HepG2 (cell line): Measurements from ENCODE around the gene TMTC1. TPM values are rescaled to one million over a fixed set of nuclear protein-coding genes. Genes with fewer than 3 reads are reported as not detected.

Source experiments
- CENPX ChIP-seq: sonication (generic); formaldehyde crosslinking; IDR thresholded peaks from 2 replicates; pipeline ENCODE4 v1.9.0; 2021; ENCODE audit warnings: mild to moderate bottlenecking, missing genetic modification reagents, moderate library complexity
- E2F5 ChIP-seq: sonication (generic); formaldehyde crosslinking; conservative IDR thresholded peaks from 2 replicates; pipeline ENCODE4 v1.4.0; 2020; ENCODE audit warnings: missing genetic modification reagents
- EED ChIP-seq: sonication (generic); formaldehyde crosslinking; IDR thresholded peaks from 2 replicates; pipeline ENCODE4 v1.5.0; 2020; ENCODE audit warnings: mild to moderate bottlenecking, missing genetic modification reagents
- GATAD2A ChIP-seq: IDR thresholded peaks from 2 replicates; pipeline ENCODE4 v1.6.1; 2016
- GTF2F1 ChIP-seq: fragments of 150-350 bp; IDR thresholded peaks from 2 replicates; pipeline ENCODE4 v1.6.1; 2014; ENCODE audit warnings: low read length
- HDAC6 ChIP-seq: fragments of 200-600 bp; sonication (generic); IDR thresholded peaks from 2 replicates; pipeline ENCODE4 v1.7.0; 2017; ENCODE audit warnings: mild to moderate bottlenecking, antibody characterized with exemption, low read length, low read depth
- HNF1B ChIP-seq: sonication (generic); formaldehyde crosslinking; IDR thresholded peaks from 2 replicates; pipeline ENCODE4 v1.5.1; 2020; ENCODE audit warnings: mild to moderate bottlenecking, moderate library complexity, missing genetic modification reagents
- HNF4G ChIP-seq, 2 experiments: sonication (generic) in 1 of 2; formaldehyde crosslinking in 1 of 2; IDR thresholded peaks; 2 replicates each; pipeline versions ENCODE4 v1.4.0 to v1.6.1; 2011 to 2020; ENCODE audit warnings: borderline replicate concordance in 2 of 2, low read depth in 2 of 2, mild to moderate bottlenecking in 2 of 2, low read length in 1 of 2, missing genetic modification reagents in 1 of 2, moderate library complexity in 1 of 2
- KIAA2018 ChIP-seq: sonication (generic); formaldehyde crosslinking; IDR thresholded peaks from 2 replicates; pipeline ENCODE4 v1.5.0; 2020; ENCODE audit warnings: mild to moderate bottlenecking, missing genetic modification reagents, borderline replicate concordance
- NBN ChIP-seq: fragments of 450-650 bp; conservative IDR thresholded peaks from 2 replicates; pipeline ENCODE4 v1.6.1; 2017
- NFIC ChIP-seq: IDR thresholded peaks from 2 replicates; pipeline ENCODE4 v1.6.1; 2012; ENCODE audit warnings: mild to moderate bottlenecking, low read length, inconsistent platforms
- PCBP1 ChIP-seq: fragments of 200-400 bp; formaldehyde crosslinking; IDR thresholded peaks from 2 replicates; pipeline ENCODE4 v1.6.1; 2017; ENCODE audit warnings: mild to moderate bottlenecking, low read depth, low read length, borderline replicate concordance
- PPARG ChIP-seq: conservative IDR thresholded peaks from 2 replicates; pipeline ENCODE4 v1.6.1; 2016; ENCODE audit warnings: missing biosample characterization, missing genetic modification reagents
- SMAD3 ChIP-seq: sonication (generic); formaldehyde crosslinking; IDR thresholded peaks from 2 replicates; pipeline ENCODE4 v1.4.0; 2020; ENCODE audit warnings: missing genetic modification reagents
- THYN1 ChIP-seq: sonication (generic); formaldehyde crosslinking; IDR thresholded peaks from 2 replicates; pipeline ENCODE4 v1.8.1; 2023; ENCODE audit warnings: low read depth, mild to moderate bottlenecking, moderate library complexity, missing genetic modification reagents, borderline replicate concordance
- ZFAT ChIP-seq: sonication (generic); formaldehyde crosslinking; conservative IDR thresholded peaks from 2 replicates; pipeline ENCODE4 v1.8.1; 2023; ENCODE audit warnings: missing genetic modification reagents, inconsistent platforms
- ZNF292 ChIP-seq: sonication (generic); formaldehyde crosslinking; IDR thresholded peaks from 2 replicates; pipeline ENCODE4 v1.8.1; 2022; ENCODE audit warnings: mild to moderate bottlenecking, low read depth, missing genetic modification reagents, borderline replicate concordance
- ZNF317 ChIP-seq: sonication (generic); formaldehyde crosslinking; IDR thresholded peaks from 2 replicates; pipeline ENCODE4 v1.5.0; 2020; ENCODE audit warnings: mild to moderate bottlenecking, missing genetic modification reagents
- ZNF563 ChIP-seq: sonication (generic); formaldehyde crosslinking; IDR thresholded peaks from 2 replicates; pipeline ENCODE4 v1.8.0; 2022; ENCODE audit warnings: mild to moderate bottlenecking, moderate library complexity, missing genetic modification reagents
- ZNF567 ChIP-seq: sonication (generic); formaldehyde crosslinking; IDR thresholded peaks from 2 replicates; pipeline ENCODE4 v1.8.1; 2023; ENCODE audit warnings: mild to moderate bottlenecking, missing genetic modification reagents, borderline replicate concordance
- ZNF569 ChIP-seq: sonication (generic); formaldehyde crosslinking; IDR thresholded peaks from 2 replicates; pipeline ENCODE4 v1.5.0; 2020; ENCODE audit warnings: mild to moderate bottlenecking, missing genetic modification reagents, moderate library complexity, borderline replicate concordance
- polyA plus RNA-seq, 8 experiments: library from polyadenylated mRNA; depleted of rRNA in 3 of 8; stranded (reverse) in 7 of 8; unstranded in 1 of 8; fragments of >200 nt; fragmentation: Illumina TruSeq in 4 of 8; extraction: Trizol in 4 of 8; gene quantifications; 2 replicates each; pipeline versions ENCODE4 v1.2.1 to v1.2.3, GENCODE V29; 2011 to 2016; ENCODE audit warnings: low read depth in 4 of 8, missing spikeins in 1 of 8, mixed read lengths in 1 of 8; ENCODE audit not compliant: insufficient read depth in 1 of 8
- total RNA-seq, 5 experiments: library from RNA; depleted of rRNA; stranded (reverse); fragments of >200 nt; fragmentation: Illumina TruSeq; extraction: Trizol; gene quantifications; 2 replicates each; pipeline ENCODE4 v1.2.3, GENCODE V29; 2016; ENCODE audit warnings: low read depth in 1 of 5

TMTC1 gene
- total and polyA plus RNA-seq, 2 of the 13 experiments (the other 11 are each of a cell fraction or from before 2014, with no cell fraction given), result 0.69 to 1.8 TPM

- TF ChIP-seq KIAA2018 (CRISPR knock-in tag) (no peak), ZNF292 (no peak), CENPX (CRISPR knock-in tag) (no peak), ZNF569 (CRISPR knock-in tag) (no peak), PCBP1 (no peak), ZNF317 (no peak), E2F5 (no peak), HNF4G (IDR thresholded peaks at IDR 0.05; ENCODE audit: borderline replicate concordance, low read depth, low read length) (peak; percentile 5; the same call in 1 of the 2 replicates), HNF4G (CRISPR knock-in tag; IDR thresholded peaks at IDR 0.05; ENCODE audit: borderline replicate concordance, low read depth) (no peak), PPARG (CRISPR knock-in tag) (no peak), GTF2F1 (no peak), HDAC6 (no peak), HNF1B (CRISPR knock-in tag) (no peak), EED (CRISPR knock-in tag) (no peak), ZFAT (CRISPR knock-in tag) (no peak), SMAD3 (CRISPR knock-in tag) (no peak), NBN (no peak), NFIC (no peak), GATAD2A (0 out of 2 replicates have a peak, but pooled peaks have one; percentile 34), ZNF567 (CRISPR knock-in tag) (no peak), ZNF563 (CRISPR knock-in tag) (no peak), THYN1 (CRISPR knock-in tag) (no peak)
Observed at GRCh38 chr12:29807129-29807528, 23.4 kb upstream of the TMTC1 start (continued).
